Loucy (cell line): ENCODE measurements around the gene NPFFR1.

Experiments
- CTCF ChIP-seq: fragments of 200-600 bp; sonication (generic); conservative IDR thresholded peaks from 2 replicates; pipeline ENCODE4 v1.5.1; 2014; ENCODE audit warnings: mild to moderate bottlenecking, antibody characterized with exemption, low read length
- EZH2phosphoT487 ChIP-seq: fragments of 200-600 bp; IDR thresholded peaks from 2 replicates; pipeline ENCODE4 v1.6.1; 2018; ENCODE audit warnings: antibody characterized with exemption, mild to moderate bottlenecking, moderate library complexity, borderline replicate concordance

GRCh38 chr10:70265032-70265689, 18.6 kb downstream of the NPFFR1 start:
- peak; percentile 67 for TF ChIP-seq CTCF
- no peak for TF ChIP-seq EZH2phosphoT487
